Activated CD4-positive, alpha-beta T cell treated with anti-CD3 and anti-CD28 coated beads, Interleukin-2, amount 10 ng/mL, durations not matched to agents 7 days and 5 days (primary cell): ENCODE results near the gene TTC8. TPM values are rescaled to one million over a fixed set of nuclear protein-coding genes. Genes with fewer than 3 reads are reported as not detected.

Experiments used
- total RNA-seq, 2 experiments: library from RNA; stranded (reverse); gene quantifications; one replicate each; pipeline ENCODE4 v1.2.3, GENCODE V29; 2021

The TTC8 gene
- total RNA-seq, 2 experiments from 2014 or later = 0.79 to 1.5 TPM

Other genes with a start within 250 kb of the TTC8 start
- 1 to 10 TPM; 2.6 TPM for gene EML5, start 31.7 kb upstream of the TTC8 start, total RNA-seq